SU-DHL-6 (cell line): ENCODE measurements around the gene MB.
"Not testable (repeated sequence)": the region's sequence is repeated elsewhere in the genome, so short reads cannot be mapped to it uniquely, and the experiment has no call there.

Experiments used
- H2AFZ ChIP-seq: fragments of 200-600 bp; sonication (generic); 2 replicates; pipeline ENCODE4 v1.6.1; 2014; ENCODE audit warnings: low read depth, mild to moderate bottlenecking, moderate library complexity, mixed read lengths, antibody characterized with exemption, low read length; ENCODE audit not compliant: severe bottlenecking
- H3F3A ChIP-seq: fragments of 200-600 bp; shearing (Covaris generic); 2 replicates; pipeline ENCODE4 v1.6.0; 2016; ENCODE audit warnings: antibody characterized with exemption, mild to moderate bottlenecking; ENCODE audit not compliant: insufficient read depth
- H3K27ac ChIP-seq: fragments of 200-600 bp; sonication (generic); 2 replicates; pipeline ENCODE4 v1.5.1; 2016; ENCODE audit warnings: low read depth, mild to moderate bottlenecking, low read length, moderate library complexity, mixed read lengths
- H3K27me3 ChIP-seq: fragments of 200-600 bp; sonication (generic), shearing (Covaris generic); 2 replicates; pipeline ENCODE4 v1.6.0; 2014; ENCODE audit warnings: mild to moderate bottlenecking, low read length
- H3K36me3 ChIP-seq: fragments of 200-600 bp; sonication (generic); 2 replicates; pipeline ENCODE4 v1.6.1; 2014; ENCODE audit warnings: mild to moderate bottlenecking, low read length, mixed read lengths
- H3K4me2 ChIP-seq: fragments of 300-600, 200-600 bp; shearing (Covaris generic), sonication (generic); 2 replicates; pipeline ENCODE4 v1.6.0; 2014; ENCODE audit warnings: low read length, low read depth, mild to moderate bottlenecking; ENCODE audit not compliant: poor library complexity, severe bottlenecking
- H3K4me3 ChIP-seq: fragments of 200-600 bp; sonication (generic); 2 replicates; pipeline ENCODE4 v1.5.1; 2014; ENCODE audit warnings: antibody characterized with exemption, low read length, mild to moderate bottlenecking, mixed read lengths; ENCODE audit not compliant: insufficient read depth, poor library complexity, severe bottlenecking
- H3K79me2 ChIP-seq: fragments of 200-600 bp; sonication (generic); 2 replicates; pipeline ENCODE4 v1.6.1; 2014; ENCODE audit warnings: mild to moderate bottlenecking, low read length, moderate library complexity; ENCODE audit not compliant: insufficient read depth
- H3K9ac ChIP-seq: fragments of 200-600 bp; sonication (generic); 2 replicates; pipeline ENCODE4 v1.7.0; 2014; ENCODE audit warnings: mild to moderate bottlenecking, low read length
- H3K9me2 ChIP-seq: fragments of 200-600 bp; sonication (generic); replicated peaks from 2 replicates; pipeline ENCODE4 v1.6.1; 2014; ENCODE audit warnings: low read length; ENCODE audit not compliant: insufficient read depth
- H3K9me3 ChIP-seq: fragments of 200-600 bp; sonication (generic); 2 replicates; pipeline ENCODE4 v1.6.1; 2014; ENCODE audit warnings: low read length, mixed read lengths; ENCODE audit not compliant: insufficient read depth
- H4K20me1 ChIP-seq: fragments of 200-600 bp; sonication (generic); 2 replicates; pipeline ENCODE4 v1.6.1; 2014; ENCODE audit warnings: low read depth, mild to moderate bottlenecking, antibody characterized with exemption, low read length, moderate library complexity, mixed read lengths
- CTCF ChIP-seq: fragments of 200-600 bp; sonication (generic); IDR thresholded peaks from one replicate; pipeline ENCODE4 v1.5.1; 2017; ENCODE audit warnings: antibody characterized with exemption, mild to moderate bottlenecking, low read length, moderate library complexity; ENCODE audit not compliant: insufficient read depth, poor library complexity, severe bottlenecking
- EZH2phosphoT487 ChIP-seq: fragments of 200-600 bp; sonication (generic), shearing (Covaris generic); conservative IDR thresholded peaks from 2 replicates; pipeline ENCODE4 v1.6.1; 2018; ENCODE audit warnings: mild to moderate bottlenecking, antibody characterized with exemption, low read length, moderate library complexity, mixed read lengths

Gene MB

GRCh38 chr22:35617137-35617755 lies at the start of gene MB:
Gene MB (minus strand): TSS chr22:35617329. CDS start chr22:35617257, 72 bp downstream.
- TF ChIP-seq CTCF: no peak
- no peak for TF ChIP-seq EZH2phosphoT487
- Histone ChIP-seq H3K27me3 (no peaks in the 10 kb centered on the region), H3K9me2 (no peaks in the 10 kb centered on the region), H3F3A (no peaks in the 10 kb centered on the region), H3K27ac (no peak within 1 kb of the TSS), H4K20me1 (no peaks in the 10 kb centered on the region), H3K9me3 (no peaks in the 10 kb centered on the region), H3K4me3 (no peak within 1 kb of the TSS), H3K4me2 (no peak within 1 kb of the TSS), H3K36me3 (no peaks in the 10 kb centered on the region), H2AFZ (no peak within 1 kb of the TSS), H3K9ac (no peak within 1 kb of the TSS), H3K79me2 (no peaks in the 10 kb centered on the region)

GRCh38 chr22:35666699-35667098 lies 49.6 kb upstream of the MB start:
- H3K4me2 ChIP-seq, H3K27ac ChIP-seq, H3K27me3 ChIP-seq, H3K79me2 ChIP-seq, H3K9ac ChIP-seq, H2AFZ ChIP-seq, H3K4me3 ChIP-seq, H4K20me1 ChIP-seq, H3K9me2 ChIP-seq: not testable (repeated sequence)
- H3K9me3 ChIP-seq: peaks cover 25% of the 10 kb centered on the region; the same call in 1 of the 2 replicates
- H3K36me3 ChIP-seq: peaks cover 14% of the 10 kb centered on the region
- peaks cover 17% of the 10 kb centered on the region for H3F3A ChIP-seq

- no peak overlapping the region for H3K9ac ChIP-seq
- H4K20me1 ChIP-seq: no peaks in the 10 kb centered on the region
- H3K4me2 ChIP-seq: no peak overlapping the region
- peaks cover 25% of the 10 kb centered on the region; the same call in 1 of the 2 replicates for H3K9me3 ChIP-seq
- no peak overlapping the region for H3K27ac ChIP-seq
- peaks cover 14% of the 10 kb centered on the region for H3K36me3 ChIP-seq
- no peaks in the 10 kb centered on the region for H3K79me2 ChIP-seq
- no peak for TF ChIP-seq CTCF
- no peak for TF ChIP-seq EZH2phosphoT487
- no peaks in the 10 kb centered on the region for H3K27me3 ChIP-seq
- peaks cover 32% of the 10 kb centered on the region for H3F3A ChIP-seq
- H2AFZ ChIP-seq: no peak overlapping the region
- H3K9me2 ChIP-seq: no peaks in the 10 kb centered on the region
- no peak overlapping the region for H3K4me3 ChIP-seq
Measured at GRCh38 chr22:35664955-35665587, 47.9 kb upstream of the MB start.

- peaks cover 14% of the 10 kb centered on the region for H3K36me3 ChIP-seq
- TF ChIP-seq CTCF (no peak), EZH2phosphoT487 (no peak)
- peak overlapping the region; percentile 46 for H3K9ac ChIP-seq
- no peaks in the 10 kb centered on the region for H4K20me1 ChIP-seq
- H3K9me2 ChIP-seq: no peaks in the 10 kb centered on the region
- no peaks in the 10 kb centered on the region for H3K79me2 ChIP-seq
- peak overlapping the region; percentile 79 for H3K4me2 ChIP-seq
- H3K27ac ChIP-seq: peak overlapping the region; percentile 92
- peaks cover 32% of the 10 kb centered on the region for H3F3A ChIP-seq
- H3K9me3 ChIP-seq: peaks cover 25% of the 10 kb centered on the region; the same call in 1 of the 2 replicates
- H3K27me3 ChIP-seq: no peaks in the 10 kb centered on the region
- H2AFZ ChIP-seq: peak overlapping the region; percentile 89
- H3K4me3 ChIP-seq: peak overlapping the region; percentile 41
Measured at GRCh38 chr22:35663371-35663770, 46.2 kb upstream of the MB start.
